Measurements from ENCODE around the gene MSH5. TPM values are rescaled to one million over a fixed set of nuclear protein-coding genes. Genes with fewer than 3 reads are reported as not detected.

MSH5 gene
- total RNA-seq, 1 experiment from 2014 or later: 43.1 TPM

- H3K4me3 Mint-ChIP-seq: no peak overlapping the region
- H3K9me3 Mint-ChIP-seq: no peaks in the 10 kb centered on the region
- H3K27ac Mint-ChIP-seq: no peak overlapping the region
- TF ChIP-seq ZNF416 (CRISPR knock-in tag; IDR thresholded peaks at IDR 0.05): no peak
- DNase-seq (ENCODE audit: low spot score) (no peak), ATAC-seq (no peak)
- no peaks in the 10 kb centered on the region; the same call in 1 of the 2 replicates for H3K27me3 Mint-ChIP-seq (ENCODE audit: low read depth)
- H3K4me1 Mint-ChIP-seq: peaks cover 7% of the 10 kb centered on the region
- no peaks in the 10 kb centered on the region for H3K36me3 Mint-ChIP-seq
- POLR2A ChIA-PET: no interaction called here
- CTCF ChIA-PET: interaction anchor here (1.7 kb wide), 1 partner anchor 16 kb away, joined by 6 read pairs; the partner anchor contains the start of gene VARS1
These were observed 71.8 kb downstream of the MSH5 start for GRCh38 chr6:31811645-31812044.

Small RNA genes within 50 kb of the gene (microRNA-seq; reads per million reads assigned to microRNA genes)
- not detected for gene MIR4646 (ENCODE audit: borderline number of aligned reads)

Other genes starting within 250 kb of the MSH5 start
- gene MICB, start 241.9 kb upstream of the MSH5 start, total RNA-seq (2021): 26.9 to 37.0 TPM (median 27.0 TPM) in 3 replicates
- not detected in 3 replicates for gene MCCD1, start 211.0 kb upstream of the MSH5 start, total RNA-seq (2021)
- gene DDX39B, start 198.0 kb upstream of the MSH5 start, total RNA-seq (2021): 704 to 738 TPM (median 712 TPM) in 3 replicates
- gene ATP6V1G2, start 193.4 kb upstream of the MSH5 start, total RNA-seq (2021): 2.7 to 4.1 TPM (median 4.0 TPM) in 3 replicates
- gene NFKBIL1, start 192.4 kb upstream of the MSH5 start, total RNA-seq (2021): 14.9 to 19.5 TPM (median 17.1 TPM) in 3 replicates
- 0.46 to 1.2 TPM (median 0.87 TPM) in 3 replicates for gene LTA, start 167.7 kb upstream of the MSH5 start, total RNA-seq (2021)
- 0.23 to 0.46 TPM (median 0.31 TPM) in 3 replicates for gene TNF, start 164.4 kb upstream of the MSH5 start, total RNA-seq (2021)
- 1.0 to 1.5 TPM (median 1.3 TPM) in 3 replicates for gene LTB, start 157.6 kb upstream of the MSH5 start, total RNA-seq (2021)
- 0.34 to 0.66 TPM in 2 of 3 replicates, not detected in the other for gene LST1, start 153.7 kb upstream of the MSH5 start, total RNA-seq (2021)
- gene NCR3, start 147.0 kb upstream of the MSH5 start, total RNA-seq (2021): not detected in 3 replicates
- gene AIF1, start 124.8 kb upstream of the MSH5 start, total RNA-seq (2021): 5.4 to 8.5 TPM (median 7.1 TPM) in 3 replicates
- 372 to 381 TPM (median 373 TPM) in 3 replicates for gene PRRC2A, start 119.3 kb upstream of the MSH5 start, total RNA-seq (2021)
- gene BAG6, start 87.3 kb upstream of the MSH5 start, total RNA-seq (2021): 366 to 410 TPM (median 396 TPM) in 3 replicates
- gene APOM, start 84.1 kb upstream of the MSH5 start, total RNA-seq (2021): 3.5 to 4.6 TPM (median 4.3 TPM) in 3 replicates
- gene C6orf47, start 79.2 kb upstream of the MSH5 start, total RNA-seq (2021): 14.0 to 16.3 TPM (median 14.3 TPM) in 3 replicates
- gene GPANK1, start 75.0 kb upstream of the MSH5 start, total RNA-seq (2021): 24.3 to 29.1 TPM (median 26.4 TPM) in 3 replicates
- gene CSNK2B, start 73.9 kb upstream of the MSH5 start, total RNA-seq (2021): 153 to 183 TPM (median 161 TPM) in 3 replicates
- gene LY6G5B, start 70.0 kb upstream of the MSH5 start, total RNA-seq (2021): 10.7 to 15.7 TPM (median 11.0 TPM) in 3 replicates
- gene LY6G5C, start 58.9 kb upstream of the MSH5 start, total RNA-seq (2021): 0.98 to 1.6 TPM (median 1.0 TPM) in 3 replicates
- gene ABHD16A, start 36.7 kb upstream of the MSH5 start, total RNA-seq (2021): 28.6 to 30.3 TPM (median 29.8 TPM) in 3 replicates
- gene LY6G6F, start 33.1 kb upstream of the MSH5 start, total RNA-seq (2021): not detected in 3 replicates
- gene LY6G6D, start 24.7 kb upstream of the MSH5 start, total RNA-seq (2021): not detected in 3 replicates
- gene LY6G6C, start 18.3 kb upstream of the MSH5 start, total RNA-seq (2021): 0.21 to 0.35 TPM in 2 of 3 replicates, not detected in the other
- gene MPIG6B, start 16.6 kb upstream of the MSH5 start, total RNA-seq (2021): 0.09 to 0.11 TPM (median 0.11 TPM) in 3 replicates
- gene DDAH2, start 10.7 kb upstream of the MSH5 start, total RNA-seq (2021): 62.2 to 67.3 TPM (median 65.8 TPM) in 3 replicates
- gene CLIC1, start 3.5 kb upstream of the MSH5 start, total RNA-seq (2021): 229 to 244 TPM (median 230 TPM) in 3 replicates
- gene SAPCD1, start 22.7 kb downstream of the MSH5 start, total RNA-seq (2021): 13.3 to 16.9 TPM (median 13.7 TPM) in 3 replicates
- gene VWA7, start 37.3 kb downstream of the MSH5 start, total RNA-seq (2021): 1.2 to 1.8 TPM (median 1.4 TPM) in 3 replicates
- 147 to 177 TPM (median 161 TPM) in 3 replicates for gene VARS1, start 55.7 kb downstream of the MSH5 start, total RNA-seq (2021)
- 104 to 121 TPM (median 119 TPM) in 3 replicates for gene LSM2, start 67.0 kb downstream of the MSH5 start, total RNA-seq (2021)
- gene HSPA1L, start 75.3 kb downstream of the MSH5 start, total RNA-seq (2021): 1.2 to 2.1 TPM (median 1.9 TPM) in 3 replicates
- gene HSPA1A, start 75.5 kb downstream of the MSH5 start, total RNA-seq (2021): 57.2 to 80.1 TPM (median 75.8 TPM) in 3 replicates
- gene HSPA1B, start 87.7 kb downstream of the MSH5 start, total RNA-seq (2021): 75.3 to 105 TPM (median 96.4 TPM) in 3 replicates
- gene NEU1, start 122.8 kb downstream of the MSH5 start, total RNA-seq (2021): 42.6 to 44.8 TPM (median 42.8 TPM) in 3 replicates
- 3.1 to 3.5 TPM (median 3.5 TPM) in 3 replicates for gene SLC44A4, start 139.0 kb downstream of the MSH5 start, total RNA-seq (2021)
- 137 to 169 TPM (median 168 TPM) in 3 replicates for gene EHMT2, start 157.7 kb downstream of the MSH5 start, total RNA-seq (2021)
- gene ZBTB12, start 162.1 kb downstream of the MSH5 start, total RNA-seq (2021): 24.0 to 46.2 TPM (median 44.1 TPM) in 3 replicates
- 1.3 TPM in 3 replicates for gene C2, start 187.7 kb downstream of the MSH5 start, total RNA-seq (2021)
- 1.4 to 2.7 TPM (median 1.4 TPM) in 3 replicates for gene CFB, start 206.1 kb downstream of the MSH5 start, total RNA-seq (2021)
- gene NELFE, start 219.0 kb downstream of the MSH5 start, total RNA-seq (2021): 73.8 to 88.7 TPM (median 79.0 TPM) in 3 replicates
- 80.0 to 84.0 TPM (median 81.8 TPM) in 3 replicates for gene SKIC2, start 219.2 kb downstream of the MSH5 start, total RNA-seq (2021)
- gene DXO, start 232.1 kb downstream of the MSH5 start, total RNA-seq (2021): 13.8 to 16.5 TPM (median 15.7 TPM) in 3 replicates
- gene C4A, start 242.1 kb downstream of the MSH5 start, total RNA-seq (2021): 3.8 to 5.2 TPM (median 4.2 TPM) in 3 replicates

Measured in WTC11 (cell line).